ENCODE results near the gene RCN1.

DNA sequence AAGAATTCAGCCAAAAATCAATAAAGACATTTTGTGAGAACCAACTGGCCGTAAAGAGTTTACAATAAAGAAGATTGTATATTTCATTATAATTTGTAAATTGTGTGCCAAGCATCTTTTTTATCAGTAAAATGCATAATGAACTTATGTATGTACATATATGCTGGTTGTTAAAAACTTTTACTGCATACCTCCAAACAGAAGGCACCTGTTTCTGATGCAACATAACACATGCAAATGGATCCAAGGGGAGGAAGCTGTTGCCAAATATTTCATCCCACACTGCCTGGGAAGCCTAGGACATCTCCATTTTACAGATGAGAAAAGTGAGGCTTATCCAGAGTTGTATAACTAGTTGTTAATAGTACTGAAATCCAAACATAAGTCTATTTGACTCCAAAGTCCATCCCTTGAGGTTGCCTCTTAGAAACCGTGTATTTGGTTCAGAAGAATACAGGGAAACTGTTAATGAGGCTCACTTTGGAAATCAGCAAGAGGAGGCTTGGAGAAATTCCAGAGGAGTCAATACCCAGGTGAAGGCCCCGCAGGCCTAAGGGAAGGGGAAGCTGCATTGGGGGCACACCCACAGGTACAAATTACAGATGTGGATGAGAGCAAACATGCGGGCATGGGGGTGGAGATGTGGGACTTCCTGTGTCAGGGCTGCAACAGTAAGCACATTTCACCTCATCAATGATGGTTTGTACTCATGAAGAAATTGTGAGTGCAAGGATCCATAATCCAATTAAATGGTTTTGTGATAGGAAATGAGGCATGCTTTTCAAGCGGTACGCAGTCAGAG is 51.1 kb downstream of the RCN1 start:
- TF ChIP-seq, protein P1, sequence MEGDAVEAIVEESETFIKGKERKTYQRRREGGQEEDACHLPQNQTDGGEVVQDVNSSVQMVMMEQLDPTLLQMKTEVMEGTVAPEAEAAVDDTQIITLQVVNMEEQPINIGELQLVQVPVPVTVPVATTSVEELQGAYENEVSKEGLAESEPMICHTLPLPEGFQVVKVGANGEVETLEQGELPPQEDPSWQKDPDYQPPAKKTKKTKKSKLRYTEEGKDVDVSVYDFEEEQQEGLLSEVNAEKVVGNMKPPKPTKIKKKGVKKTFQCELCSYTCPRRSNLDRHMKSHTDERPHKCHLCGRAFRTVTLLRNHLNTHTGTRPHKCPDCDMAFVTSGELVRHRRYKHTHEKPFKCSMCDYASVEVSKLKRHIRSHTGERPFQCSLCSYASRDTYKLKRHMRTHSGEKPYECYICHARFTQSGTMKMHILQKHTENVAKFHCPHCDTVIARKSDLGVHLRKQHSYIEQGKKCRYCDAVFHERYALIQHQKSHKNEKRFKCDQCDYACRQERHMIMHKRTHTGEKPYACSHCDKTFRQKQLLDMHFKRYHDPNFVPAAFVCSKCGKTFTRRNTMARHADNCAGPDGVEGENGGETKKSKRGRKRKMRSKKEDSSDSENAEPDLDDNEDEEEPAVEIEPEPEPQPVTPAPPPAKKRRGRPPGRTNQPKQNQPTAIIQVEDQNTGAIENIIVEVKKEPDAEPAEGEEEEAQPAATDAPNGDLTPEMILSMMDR (IDR thresholded peaks at IDR 0.05; ENCODE audit: low read depth, low read length, missing input control) = no peak
- TF ChIP-seq, protein P2, sequence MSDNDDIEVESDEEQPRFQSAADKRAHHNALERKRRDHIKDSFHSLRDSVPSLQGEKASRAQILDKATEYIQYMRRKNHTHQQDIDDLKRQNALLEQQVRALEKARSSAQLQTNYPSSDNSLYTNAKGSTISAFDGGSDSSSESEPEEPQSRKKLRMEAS (IDR thresholded peaks at IDR 0.05) = no peak
- TF ChIP-seq, protein P3, sequence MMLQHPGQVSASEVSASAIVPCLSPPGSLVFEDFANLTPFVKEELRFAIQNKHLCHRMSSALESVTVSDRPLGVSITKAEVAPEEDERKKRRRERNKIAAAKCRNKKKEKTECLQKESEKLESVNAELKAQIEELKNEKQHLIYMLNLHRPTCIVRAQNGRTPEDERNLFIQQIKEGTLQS (IDR thresholded peaks at IDR 0.05) = no peak
- TF ChIP-seq HNF4A (conservative IDR thresholded peaks at IDR 0.05) (peak in 1 of 2 donors; percentile 34), RXRA (IDR thresholded peaks at IDR 0.05) (no peak), SP1 (IDR thresholded peaks at IDR 0.05) (peak; percentile 8), TAF1 (conservative IDR thresholded peaks at IDR 0.05) (no peak), JUND (IDR thresholded peaks at IDR 0.05) (no peak), GABPA (IDR thresholded peaks at IDR 0.05 in 1 of 2, conservative IDR thresholded peaks at IDR 0.05 in 1 of 2) (no peak), YY1 (IDR thresholded peaks at IDR 0.05) (no peak)
- TF ChIP-seq, protein P4, sequence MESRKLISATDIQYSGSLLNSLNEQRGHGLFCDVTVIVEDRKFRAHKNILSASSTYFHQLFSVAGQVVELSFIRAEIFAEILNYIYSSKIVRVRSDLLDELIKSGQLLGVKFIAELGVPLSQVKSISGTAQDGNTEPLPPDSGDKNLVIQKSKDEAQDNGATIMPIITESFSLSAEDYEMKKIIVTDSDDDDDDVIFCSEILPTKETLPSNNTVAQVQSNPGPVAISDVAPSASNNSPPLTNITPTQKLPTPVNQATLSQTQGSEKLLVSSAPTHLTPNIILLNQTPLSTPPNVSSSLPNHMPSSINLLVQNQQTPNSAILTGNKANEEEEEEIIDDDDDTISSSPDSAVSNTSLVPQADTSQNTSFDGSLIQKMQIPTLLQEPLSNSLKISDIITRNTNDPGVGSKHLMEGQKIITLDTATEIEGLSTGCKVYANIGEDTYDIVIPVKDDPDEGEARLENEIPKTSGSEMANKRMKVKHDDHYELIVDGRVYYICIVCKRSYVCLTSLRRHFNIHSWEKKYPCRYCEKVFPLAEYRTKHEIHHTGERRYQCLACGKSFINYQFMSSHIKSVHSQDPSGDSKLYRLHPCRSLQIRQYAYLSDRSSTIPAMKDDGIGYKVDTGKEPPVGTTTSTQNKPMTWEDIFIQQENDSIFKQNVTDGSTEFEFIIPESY (IDR thresholded peaks at IDR 0.05) = no peak
